CD4-positive, alpha-beta T cell treated with Interleukin-17A for 4 hours (primary cell): ENCODE measurements around the gene KBTBD2.
A peak's percentile ranks its signal among the peaks of the same experiment; 100 is the strongest.
"Not testable (repeated sequence)": the region's sequence is repeated elsewhere in the genome, so short reads cannot be mapped to it uniquely, and the experiment has no call there.

Source experiments
- DNase-seq: peaks from one replicate; pipeline ENCODE4 v3.0.0-alpha.2; 2020; ENCODE audit warnings: mixed read lengths

KBTBD2 gene

GRCh38 chr7:32892521-32893206 lies 1.1 kb upstream of the KBTBD2 start:
- peak; percentile 58 for DNase-seq

GRCh38 chr7:32891800-32892520 lies 400 bp upstream of the KBTBD2 start:
- DNase-seq = peak; percentile 97

- DNase-seq = no peak
Measured at GRCh38 chr7:32890793-32891042, 842 bp downstream of the KBTBD2 start.

GRCh38 chr7:32890010-32890792 lies 1.4 kb downstream of the KBTBD2 start:
- peak; percentile 32 for DNase-seq

- no peak for DNase-seq
Measured at GRCh38 chr7:32888505-32888904, 3.1 kb downstream of the KBTBD2 start.

GRCh38 chr7:32887395-32887794 lies 4.2 kb downstream of the KBTBD2 start:
- DNase-seq = no peak

GRCh38 chr7:32881074-32881982 lies 10.2 kb downstream of the KBTBD2 start:
- DNase-seq = no peak

GRCh38 chr7:32879460-32879859 lies 12.1 kb downstream of the KBTBD2 start:
- no peak for DNase-seq

- DNase-seq = not testable (repeated sequence)
Measured at GRCh38 chr7:32878023-32878422, 13.5 kb downstream of the KBTBD2 start.

- no peak for DNase-seq
Measured at GRCh38 chr7:32872421-32872820, 19.1 kb downstream of the KBTBD2 start.

- DNase-seq = no peak
Measured at GRCh38 chr7:32871624-32872371, 19.8 kb downstream of the KBTBD2 start.

GRCh38 chr7:32870298-32870697 lies 21.3 kb downstream of the KBTBD2 start:
- DNase-seq = no peak

- no peak for DNase-seq
Measured at GRCh38 chr7:32869716-32870115, 21.8 kb downstream of the KBTBD2 start.

- no peak for DNase-seq
Measured at GRCh38 chr7:32868116-32868515, 23.4 kb downstream of the KBTBD2 start.

- DNase-seq = no peak
Measured at GRCh38 chr7:32865448-32866030, 26.0 kb downstream of the KBTBD2 start.

GRCh38 chr7:32863872-32864271 lies 27.7 kb downstream of the KBTBD2 start:
- not testable (repeated sequence) for DNase-seq

GRCh38 chr7:32860090-32860489 lies 31.5 kb downstream of the KBTBD2 start:
- no peak for DNase-seq

- DNase-seq = no peak
Measured at GRCh38 chr7:32858648-32859047, 32.9 kb downstream of the KBTBD2 start.

GRCh38 chr7:32857063-32857462 lies 34.5 kb downstream of the KBTBD2 start:
- DNase-seq = not testable (repeated sequence)

GRCh38 chr7:32855837-32856775 lies 35.5 kb downstream of the KBTBD2 start:
- DNase-seq = not testable (repeated sequence)
